Measurements from ENCODE around the gene SEC24B.
"Not testable (repeated sequence)": the region's sequence is repeated elsewhere in the genome, so short reads cannot be mapped to it uniquely, and the experiment has no call there.

SEC24B gene

GRCh38 chr4:109472343-109472761, 38.7 kb downstream of the SEC24B start:
- no peak overlapping the region for H3K4me3 ChIP-seq (ENCODE audit: low read length)
- H3K36me3 ChIP-seq (ENCODE audit: control insufficient read depth, insufficient read depth, low read length) = no peaks in the 10 kb centered on the region
- H3K27me3 ChIP-seq (ENCODE audit: control insufficient read depth, insufficient read depth, low read length) = no peaks in the 10 kb centered on the region
- H3K9ac ChIP-seq (ENCODE audit: low read length) = no peak overlapping the region
- no peaks in the 10 kb centered on the region for H3K4me1 ChIP-seq (ENCODE audit: control insufficient read depth, insufficient read depth, low read length)
- no peaks in the 10 kb centered on the region for H3K9me3 ChIP-seq (ENCODE audit: control insufficient read depth, low read length)

DNA sequence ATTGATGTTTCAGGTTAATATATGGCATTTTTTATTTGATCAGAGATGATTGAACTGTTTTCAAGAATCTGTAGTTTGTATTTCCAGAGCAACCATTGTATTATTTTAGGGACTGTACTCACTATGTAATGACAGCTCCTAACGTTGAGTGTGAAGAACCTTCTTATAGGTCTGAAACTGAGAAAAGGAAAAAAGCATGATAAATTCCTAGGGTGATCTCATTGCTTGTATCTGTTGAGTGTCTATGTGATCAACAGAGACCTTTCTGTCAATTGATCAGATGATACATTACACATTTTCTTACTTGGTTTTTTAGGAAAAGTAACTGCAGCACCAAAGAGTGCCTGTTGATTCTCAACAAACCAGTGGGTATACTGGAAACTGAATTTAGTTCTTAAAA, 40.2 kb downstream of the SEC24B start:
- Histone ChIP-seq H3K9ac (ENCODE audit: low read length) (no peak overlapping the region), H3K4me1 (ENCODE audit: control insufficient read depth, insufficient read depth, low read length) (no peaks in the 10 kb centered on the region), H3K4me3 (ENCODE audit: low read length) (no peak overlapping the region), H3K36me3 (ENCODE audit: control insufficient read depth, insufficient read depth, low read length) (no peaks in the 10 kb centered on the region), H3K27me3 (ENCODE audit: control insufficient read depth, insufficient read depth, low read length) (no peaks in the 10 kb centered on the region), H3K9me3 (ENCODE audit: control insufficient read depth, low read length) (no peaks in the 10 kb centered on the region)

DNA sequence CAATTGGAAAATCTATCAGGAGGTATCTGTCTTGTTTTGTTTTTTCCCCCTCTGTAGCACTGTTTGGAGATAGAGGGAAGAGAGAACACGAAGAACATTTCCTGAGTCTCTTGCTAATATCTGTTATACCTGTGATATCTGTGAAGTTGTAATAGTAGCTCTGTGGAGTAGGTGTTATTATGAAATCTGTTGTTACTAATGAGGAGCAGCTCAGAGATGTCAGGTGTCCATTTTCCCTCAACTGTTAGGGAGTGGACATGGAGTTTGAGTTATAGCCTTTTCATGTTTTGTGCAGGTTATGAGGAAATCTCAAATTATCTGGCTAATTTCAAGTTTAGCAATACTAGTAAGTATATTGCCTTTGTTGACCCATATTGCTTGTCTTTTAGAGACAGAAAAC, 52.4 kb downstream of the SEC24B start:
- H3K4me3 ChIP-seq (ENCODE audit: low read length) = no peak overlapping the region

DNA sequence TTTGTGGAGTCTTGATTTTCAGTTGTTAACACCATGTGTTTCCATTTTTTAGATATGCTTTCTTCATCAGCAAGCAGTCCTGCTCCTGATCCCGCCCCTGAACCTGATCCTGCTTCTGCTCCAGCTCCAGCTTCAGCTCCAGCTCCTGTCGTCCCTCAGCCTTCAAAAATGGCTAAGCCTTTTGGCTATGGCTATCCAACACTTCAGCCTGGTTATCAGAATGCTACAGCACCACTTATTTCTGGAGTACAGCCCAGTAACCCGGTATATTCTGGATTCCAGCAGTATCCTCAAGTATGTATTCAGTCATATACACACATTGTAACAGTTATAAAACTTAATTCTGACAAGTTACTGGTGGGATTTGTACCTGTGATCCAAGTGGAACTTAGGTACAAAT, 60.9 kb downstream of the SEC24B start:
- Histone ChIP-seq H3K4me3 (ENCODE audit: low read length) (no peak overlapping the region), H3K4me1 (ENCODE audit: control insufficient read depth, insufficient read depth, low read length) (no peaks in the 10 kb centered on the region), H3K27me3 (ENCODE audit: control insufficient read depth, insufficient read depth, low read length) (no peaks in the 10 kb centered on the region), H3K9me3 (ENCODE audit: control insufficient read depth, low read length) (no peaks in the 10 kb centered on the region), H3K9ac (ENCODE audit: low read length) (no peak overlapping the region), H3K36me3 (ENCODE audit: control insufficient read depth, insufficient read depth, low read length) (no peaks in the 10 kb centered on the region)

More for the DNA sequence above, 52.4 kb downstream of the SEC24B start:
- Histone ChIP-seq H3K4me1 (ENCODE audit: control insufficient read depth, insufficient read depth, low read length) (no peaks in the 10 kb centered on the region), H3K36me3 (ENCODE audit: control insufficient read depth, insufficient read depth, low read length) (no peaks in the 10 kb centered on the region), H3K9me3 (ENCODE audit: control insufficient read depth, low read length) (no peaks in the 10 kb centered on the region), H3K9ac (ENCODE audit: low read length) (no peak overlapping the region), H3K27me3 (ENCODE audit: control insufficient read depth, insufficient read depth, low read length) (no peaks in the 10 kb centered on the region)

GRCh38 chr4:109495514-109495913, 61.9 kb downstream of the SEC24B start:
- Histone ChIP-seq H3K27me3 (ENCODE audit: control insufficient read depth, insufficient read depth, low read length) (no peaks in the 10 kb centered on the region), H3K4me3 (ENCODE audit: low read length) (no peak overlapping the region), H3K4me1 (ENCODE audit: control insufficient read depth, insufficient read depth, low read length) (no peaks in the 10 kb centered on the region), H3K9me3 (ENCODE audit: control insufficient read depth, low read length) (no peaks in the 10 kb centered on the region), H3K36me3 (ENCODE audit: control insufficient read depth, insufficient read depth, low read length) (no peaks in the 10 kb centered on the region), H3K9ac (ENCODE audit: low read length) (no peak overlapping the region)

DNA sequence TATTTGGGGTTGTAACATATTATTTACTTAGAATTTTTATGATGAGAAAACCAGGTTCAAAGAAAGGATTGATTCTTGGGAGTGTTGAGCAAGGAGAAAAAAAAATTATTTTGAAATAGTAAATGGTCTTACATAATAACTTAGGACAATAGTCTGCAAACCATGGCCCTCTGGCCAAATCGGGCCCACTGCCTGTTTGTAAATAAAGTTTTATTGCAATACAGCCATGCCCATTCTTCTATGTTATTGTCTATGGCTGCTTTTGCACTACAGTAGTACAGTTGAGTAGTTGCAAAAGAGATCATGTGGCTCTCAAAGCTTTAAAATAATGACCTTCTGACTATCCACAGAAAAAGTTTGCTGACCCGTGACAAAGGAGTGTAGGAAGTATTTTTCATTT, 63.3 kb downstream of the SEC24B start:
- H3K36me3 ChIP-seq (ENCODE audit: control insufficient read depth, insufficient read depth, low read length) = no peaks in the 10 kb centered on the region
- no peak overlapping the region for H3K9ac ChIP-seq (ENCODE audit: low read length)
- no peak overlapping the region for H3K4me3 ChIP-seq (ENCODE audit: low read length)
- H3K27me3 ChIP-seq (ENCODE audit: control insufficient read depth, insufficient read depth, low read length) = no peaks in the 10 kb centered on the region
- H3K9me3 ChIP-seq (ENCODE audit: control insufficient read depth, low read length) = no peaks in the 10 kb centered on the region
- no peaks in the 10 kb centered on the region for H3K4me1 ChIP-seq (ENCODE audit: control insufficient read depth, insufficient read depth, low read length)

DNA sequence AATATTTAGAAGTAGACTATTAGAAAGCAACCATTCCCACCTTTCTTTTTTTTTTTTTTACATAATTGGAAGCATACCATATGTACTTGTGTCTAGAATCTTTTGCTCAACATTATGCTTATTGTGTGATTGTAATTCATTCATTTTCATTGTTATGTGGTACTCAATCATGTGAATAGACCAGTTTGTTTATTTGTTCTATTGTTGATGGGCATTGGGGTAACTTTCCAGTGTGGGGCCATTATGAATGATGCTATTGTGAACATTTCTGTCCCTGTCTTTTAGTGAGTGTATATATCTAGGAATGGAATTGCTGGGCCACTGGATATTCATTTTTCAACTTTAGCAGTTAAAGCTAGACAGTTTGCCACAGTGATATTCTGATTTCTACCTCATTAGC, 63.9 kb downstream of the SEC24B start:
- no peaks in the 10 kb centered on the region for H3K36me3 ChIP-seq (ENCODE audit: control insufficient read depth, insufficient read depth, low read length)
- H3K9ac ChIP-seq (ENCODE audit: low read length) = no peak overlapping the region
- H3K4me1 ChIP-seq (ENCODE audit: control insufficient read depth, insufficient read depth, low read length) = no peaks in the 10 kb centered on the region
- no peaks in the 10 kb centered on the region for H3K9me3 ChIP-seq (ENCODE audit: control insufficient read depth, low read length)
- H3K4me3 ChIP-seq (ENCODE audit: low read length) = no peak overlapping the region
- no peaks in the 10 kb centered on the region for H3K27me3 ChIP-seq (ENCODE audit: control insufficient read depth, insufficient read depth, low read length)

DNA sequence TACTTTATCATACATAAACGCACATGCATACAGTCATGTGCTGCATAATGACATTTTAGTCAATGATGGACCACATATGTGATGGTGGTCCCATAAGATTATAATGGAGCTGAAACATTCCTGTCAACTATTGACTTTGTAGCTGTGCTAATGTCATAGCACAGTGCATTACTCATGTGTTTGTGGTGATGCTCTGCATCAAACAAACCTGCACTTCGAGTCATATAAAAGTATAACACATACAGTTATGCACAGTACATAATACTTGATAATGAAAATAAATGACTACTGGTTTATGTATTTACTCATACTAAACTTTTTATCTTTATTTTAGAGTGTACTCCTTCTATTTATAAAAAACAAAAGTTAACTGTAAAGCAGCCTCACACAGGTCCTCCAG, 65.9 kb downstream of the SEC24B start:
- Histone ChIP-seq H3K9me3 (ENCODE audit: control insufficient read depth, low read length) (no peaks in the 10 kb centered on the region), H3K36me3 (ENCODE audit: control insufficient read depth, insufficient read depth, low read length) (no peaks in the 10 kb centered on the region), H3K4me1 (ENCODE audit: control insufficient read depth, insufficient read depth, low read length) (no peaks in the 10 kb centered on the region), H3K4me3 (ENCODE audit: low read length) (no peak overlapping the region), H3K27me3 (ENCODE audit: control insufficient read depth, insufficient read depth, low read length) (no peaks in the 10 kb centered on the region), H3K9ac (ENCODE audit: low read length) (no peak overlapping the region)

GRCh38 chr4:109506890-109507289, 73.3 kb downstream of the SEC24B start:
- Histone ChIP-seq H3K4me1 (ENCODE audit: control insufficient read depth, insufficient read depth, low read length) (no peaks in the 10 kb centered on the region), H3K27me3 (ENCODE audit: control insufficient read depth, insufficient read depth, low read length) (no peaks in the 10 kb centered on the region), H3K9me3 (ENCODE audit: control insufficient read depth, low read length) (no peaks in the 10 kb centered on the region), H3K36me3 (ENCODE audit: control insufficient read depth, insufficient read depth, low read length) (no peaks in the 10 kb centered on the region), H3K9ac (ENCODE audit: low read length) (no peak overlapping the region), H3K4me3 (ENCODE audit: low read length) (no peak overlapping the region)

DNA sequence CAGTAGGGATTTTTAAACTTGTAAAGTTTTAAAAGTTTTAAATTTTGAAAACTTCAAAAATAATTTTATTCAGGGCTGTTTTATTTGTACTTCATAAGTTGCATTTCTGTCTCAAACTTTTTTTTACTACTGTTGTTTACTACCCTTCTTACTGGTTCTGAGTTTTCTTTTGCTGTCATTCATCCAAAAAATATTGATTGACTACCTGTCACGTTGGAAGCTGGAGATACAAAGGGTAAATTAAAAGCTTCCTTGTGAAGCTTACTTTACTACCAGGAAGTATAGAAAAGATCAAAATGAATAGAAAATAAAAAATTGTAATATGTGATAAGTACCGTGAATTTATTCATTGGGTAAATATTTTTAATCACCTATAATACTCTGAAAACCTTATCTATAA, 77.1 kb downstream of the SEC24B start:
- no peaks in the 10 kb centered on the region for H3K36me3 ChIP-seq (ENCODE audit: control insufficient read depth, insufficient read depth, low read length)
- H3K9me3 ChIP-seq (ENCODE audit: control insufficient read depth, low read length) = no peaks in the 10 kb centered on the region
- H3K4me1 ChIP-seq (ENCODE audit: control insufficient read depth, insufficient read depth, low read length) = no peaks in the 10 kb centered on the region
- no peak overlapping the region for H3K9ac ChIP-seq (ENCODE audit: low read length)
- no peak overlapping the region for H3K4me3 ChIP-seq (ENCODE audit: low read length)
- no peaks in the 10 kb centered on the region for H3K27me3 ChIP-seq (ENCODE audit: control insufficient read depth, insufficient read depth, low read length)

GRCh38 chr4:109511414-109511813, 77.8 kb downstream of the SEC24B start:
- Histone ChIP-seq H3K9ac (ENCODE audit: low read length) (no peak overlapping the region), H3K27me3 (ENCODE audit: control insufficient read depth, insufficient read depth, low read length) (no peaks in the 10 kb centered on the region), H3K4me1 (ENCODE audit: control insufficient read depth, insufficient read depth, low read length) (no peaks in the 10 kb centered on the region), H3K36me3 (ENCODE audit: control insufficient read depth, insufficient read depth, low read length) (no peaks in the 10 kb centered on the region), H3K9me3 (ENCODE audit: control insufficient read depth, low read length) (no peaks in the 10 kb centered on the region), H3K4me3 (ENCODE audit: low read length) (no peak overlapping the region)

- not testable (repeated sequence) for H3K4me3 ChIP-seq (ENCODE audit: low read length); H3K9me3 ChIP-seq (ENCODE audit: control insufficient read depth, low read length); H3K36me3 ChIP-seq (ENCODE audit: control insufficient read depth, insufficient read depth, low read length); H3K27me3 ChIP-seq (ENCODE audit: control insufficient read depth, insufficient read depth, low read length); H3K4me1 ChIP-seq (ENCODE audit: control insufficient read depth, insufficient read depth, low read length); H3K9ac ChIP-seq (ENCODE audit: low read length)
Measured at GRCh38 chr4:109513368-109513767, 79.8 kb downstream of the SEC24B start.

DNA sequence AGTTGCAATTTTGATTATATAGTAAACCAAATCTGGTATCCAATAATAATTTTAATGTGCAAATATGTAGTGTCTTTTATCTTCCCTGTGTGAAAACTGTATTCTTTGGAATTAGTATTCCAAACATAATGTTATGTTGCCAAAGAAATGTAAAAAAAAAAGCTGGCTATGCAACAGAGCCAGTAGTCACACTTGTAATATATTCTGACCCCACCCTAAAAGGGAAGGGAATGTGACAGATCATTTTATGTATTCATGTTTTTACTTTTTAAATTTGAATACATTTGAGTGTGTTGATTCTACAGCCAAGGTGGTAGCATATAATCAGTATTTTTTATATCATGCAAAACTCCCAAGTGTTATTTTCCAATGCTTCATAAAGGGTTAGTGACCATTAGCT, 98.6 kb downstream of the SEC24B start:
- no peaks in the 10 kb centered on the region for H3K27me3 ChIP-seq (ENCODE audit: control insufficient read depth, insufficient read depth, low read length)

More for the DNA sequence above, 98.6 kb downstream of the SEC24B start:
- H3K9me3 ChIP-seq (ENCODE audit: control insufficient read depth, low read length) = no peaks in the 10 kb centered on the region
- no peaks in the 10 kb centered on the region for H3K4me1 ChIP-seq (ENCODE audit: control insufficient read depth, insufficient read depth, low read length)
- peaks cover 3% of the 10 kb centered on the region for H3K36me3 ChIP-seq (ENCODE audit: control insufficient read depth, insufficient read depth, low read length)
- no peak overlapping the region for H3K4me3 ChIP-seq (ENCODE audit: low read length)
- H3K9ac ChIP-seq (ENCODE audit: low read length) = no peak overlapping the region
